Astrocyte (in vitro differentiated cells and primary cell): ENCODE results near the gene UNC5CL. TPM values are rescaled to one million over a fixed set of nuclear protein-coding genes. Genes with fewer than 3 reads are reported as not detected.
A peak's percentile ranks its signal among the peaks of the same experiment; 100 is the strongest.
"Not testable (repeated sequence)": the region's sequence is repeated elsewhere in the genome, so short reads cannot be mapped to it uniquely, and the experiment has no call there.

Experiments
- DNase-seq: peaks from one replicate; pipeline ENCODE4 v3.0.0-alpha.2; 2010; ENCODE audit warnings: low read depth
- FAIRE-seq: peaks from 2 replicates; lab custom pipeline; 2011; peaks lifted over from hg19 to GRCh38; lab: Jason Lieb, UNC
- H2AFZ ChIP-seq: 2 replicates; pipeline ENCODE4 v1.6.0; 2012; ENCODE audit warnings: low read depth, low read length, inconsistent platforms
- H3K27ac ChIP-seq: 2 replicates; pipeline ENCODE4 v1.5.1; 2011; ENCODE audit warnings: low read depth, low read length, inconsistent platforms
- H3K27me3 ChIP-seq: 2 replicates; pipeline ENCODE4 v1.6.0; 2011; ENCODE audit warnings: low read length, inconsistent platforms; ENCODE audit not compliant: insufficient read depth
- H3K36me3 ChIP-seq: 2 replicates; pipeline ENCODE4 v1.5.1; 2011; ENCODE audit warnings: low read length, inconsistent platforms; ENCODE audit not compliant: insufficient read depth
- H3K4me1 ChIP-seq: 2 replicates; pipeline ENCODE4 v1.5.1; 2011; ENCODE audit warnings: low read length, inconsistent platforms; ENCODE audit not compliant: insufficient read depth
- H3K4me2 ChIP-seq: 2 replicates; pipeline ENCODE4 v1.6.0; 2012; ENCODE audit warnings: low read length, inconsistent platforms
- H3K4me3 ChIP-seq: 2 replicates; pipeline ENCODE4 v1.5.1; 2011; ENCODE audit warnings: low read depth, mild to moderate bottlenecking, low read length, inconsistent platforms; ENCODE audit not compliant: insufficient read depth
- H3K79me2 ChIP-seq: 2 replicates; pipeline ENCODE4 v1.6.0; 2012; ENCODE audit warnings: mild to moderate bottlenecking, low read length, inconsistent platforms; ENCODE audit not compliant: insufficient read depth
- H3K9ac ChIP-seq: 2 replicates; pipeline ENCODE4 v1.6.0; 2012; ENCODE audit warnings: mild to moderate bottlenecking, low read length, inconsistent platforms
- H3K9me3 ChIP-seq: 2 replicates; pipeline ENCODE4 v1.5.1; 2012; ENCODE audit warnings: low read depth, mild to moderate bottlenecking, low read length, inconsistent platforms; ENCODE audit not compliant: insufficient read depth
- H4K20me1 ChIP-seq: 2 replicates; pipeline ENCODE4 v1.6.0; 2012; ENCODE audit warnings: low read length, inconsistent platforms; ENCODE audit not compliant: insufficient read depth
- H3K27ac Mint-ChIP-seq: one replicate; pipeline ENCODE4 v1.8.0; 2021; ENCODE audit warnings: mild to moderate bottlenecking, mixed read lengths; ENCODE audit not compliant: unreplicated experiment
- H3K27me3 Mint-ChIP-seq: one replicate; pipeline ENCODE4 v1.8.0; 2021; ENCODE audit warnings: low read depth, mixed read lengths; ENCODE audit not compliant: unreplicated experiment
- H3K36me3 Mint-ChIP-seq: one replicate; pipeline ENCODE4 v1.8.0; 2021; ENCODE audit warnings: low read depth, mixed read lengths; ENCODE audit not compliant: unreplicated experiment
- H3K4me1 Mint-ChIP-seq: one replicate; pipeline ENCODE4 v1.8.0; 2021; ENCODE audit warnings: low read depth, mixed read lengths; ENCODE audit not compliant: unreplicated experiment
- H3K4me3 Mint-ChIP-seq: one replicate; pipeline ENCODE4 v1.8.0; 2021; ENCODE audit warnings: mild to moderate bottlenecking, moderate library complexity, mixed read lengths; ENCODE audit not compliant: unreplicated experiment
- H3K9me3 Mint-ChIP-seq: one replicate; pipeline ENCODE4 v1.8.0; 2021; ENCODE audit warnings: mild to moderate bottlenecking, mixed read lengths; ENCODE audit not compliant: unreplicated experiment
- CTCF ChIP-seq: IDR thresholded peaks from 2 replicates; pipeline ENCODE4 v1.5.1; 2011; ENCODE audit warnings: low read depth, mild to moderate bottlenecking, inconsistent platforms, low read length, moderate library complexity; ENCODE audit not compliant: insufficient read depth
- EZH2 ChIP-seq: IDR thresholded peaks from 2 replicates; pipeline ENCODE4 v1.6.1; 2012; ENCODE audit warnings: mild to moderate bottlenecking, low read length, inconsistent platforms; ENCODE audit not compliant: insufficient read depth
- total RNA-seq: library from RNA; stranded (reverse); gene quantifications from 2 replicates; pipeline ENCODE4 v1.2.1, GENCODE V29; 2021

The UNC5CL gene
- total RNA-seq, 1 donor from 2014 or later: 0.27 TPM

GRCh38 chr6:41021832-41022231 lies 17.2 kb downstream of the UNC5CL start:
- Histone ChIP-seq H3K4me1 (no peaks in the 10 kb centered on the region), H4K20me1 (no peaks in the 10 kb centered on the region), H2AFZ (no peak overlapping the region), H3K9me3 (no peaks in the 10 kb centered on the region), H3K4me2 (no peak overlapping the region), H3K9ac (no peak overlapping the region), H3K36me3 (no peaks in the 10 kb centered on the region), H3K27ac (no peak overlapping the region), H3K79me2 (no peaks in the 10 kb centered on the region), H3K4me3 (no peak overlapping the region), H3K27me3 (no peaks in the 10 kb centered on the region)
- TF ChIP-seq EZH2 (no peak), CTCF (peak; percentile 32)
- peaks cover 3% of the 10 kb centered on the region for H3K36me3 Mint-ChIP-seq
- H3K4me3 Mint-ChIP-seq: no peak overlapping the region
- peaks cover 9% of the 10 kb centered on the region for H3K4me1 Mint-ChIP-seq
- FAIRE-seq (no peak), DNase-seq (peak; percentile 66)
- H3K9me3 Mint-ChIP-seq: peaks cover 2% of the 10 kb centered on the region
- peaks cover 5% of the 10 kb centered on the region for H3K27me3 Mint-ChIP-seq
- H3K27ac Mint-ChIP-seq: peak overlapping the region; percentile 21

GRCh38 chr6:41017663-41018062 lies 21.4 kb downstream of the UNC5CL start:
- no peak for TF ChIP-seq CTCF
- no peak for TF ChIP-seq EZH2
- Histone ChIP-seq H3K27me3 (no peaks in the 10 kb centered on the region), H3K9ac (no peak overlapping the region), H3K4me3 (no peak overlapping the region), H3K79me2 (no peaks in the 10 kb centered on the region), H3K9me3 (no peaks in the 10 kb centered on the region), H2AFZ (no peak overlapping the region), H3K36me3 (no peaks in the 10 kb centered on the region), H4K20me1 (no peaks in the 10 kb centered on the region), H3K27ac (no peak overlapping the region), H3K4me1 (no peaks in the 10 kb centered on the region), H3K4me2 (no peak overlapping the region)
- peaks cover 6% of the 10 kb centered on the region for H3K4me1 Mint-ChIP-seq
- DNase-seq (no peak), FAIRE-seq (no peak)
- peaks cover 3% of the 10 kb centered on the region for H3K36me3 Mint-ChIP-seq
- no peak overlapping the region for H3K27ac Mint-ChIP-seq
- no peak overlapping the region for H3K4me3 Mint-ChIP-seq
- H3K27me3 Mint-ChIP-seq: peaks cover 3% of the 10 kb centered on the region
- H3K9me3 Mint-ChIP-seq: peaks cover 7% of the 10 kb centered on the region

- not testable (repeated sequence) for H3K27ac Mint-ChIP-seq, H3K36me3 Mint-ChIP-seq, H3K4me1 Mint-ChIP-seq, H3K4me1 ChIP-seq, H3K79me2 ChIP-seq, H3K27me3 Mint-ChIP-seq, H3K4me3 Mint-ChIP-seq, H3K27me3 ChIP-seq, H3K27ac ChIP-seq, H3K9me3 Mint-ChIP-seq, H3K9ac ChIP-seq, H3K4me2 ChIP-seq, H3K36me3 ChIP-seq, H3K9me3 ChIP-seq, H2AFZ ChIP-seq, H3K4me3 ChIP-seq, H4K20me1 ChIP-seq, FAIRE-seq, DNase-seq
Measured at GRCh38 chr6:41015860-41016259, 23.2 kb downstream of the UNC5CL start.
